ENCODE results near the gene CABLES1.

Gene CABLES1

GRCh38 chr18:23196119-23197007 lies 61.1 kb downstream of the CABLES1 start:
- DNase-seq = no peak
- Histone ChIP-seq H4K8ac (ENCODE audit: low read length) (no peak overlapping the region), H3K79me1 (replicated peaks; ENCODE audit: low read length, poor library complexity, severe bottlenecking) (peaks cover 2% of the 10 kb centered on the region), H4K91ac (ENCODE audit: low read length) (no peak overlapping the region), H3K27me3 (ENCODE audit: control insufficient read depth in 1 of 2, insufficient read depth in 1 of 2, low read length in 2 of 2) (no peaks in the 10 kb centered on the region), H3K9me3 (ENCODE audit: control insufficient read depth, low read length) (no peaks in the 10 kb centered on the region), H3K4me3 (ENCODE audit: insufficient read depth in 1 of 2, low read depth in 1 of 2, low read length in 2 of 2) (no peak overlapping the region), H3K23ac (ENCODE audit: low read length in 2 of 2) (peak overlapping the region in 1 of 2 experiments; percentile 48), H3K36me3 (ENCODE audit: control insufficient read depth in 1 of 2, insufficient read depth in 2 of 2, low read depth in 1 of 2, low read length in 2 of 2) (peaks cover 11 to 60% of the 10 kb centered on the region in 2 experiments), H3K14ac (ENCODE audit: low read length in 2 of 2) (peak overlapping the region in 1 of 2 experiments; percentile 11), H3K27ac (ENCODE audit: low read length, poor library complexity, severe bottlenecking) (no peak overlapping the region), H3K4me2 (ENCODE audit: low read length, poor library complexity, severe bottlenecking) (no peak overlapping the region), H2AFZ (ENCODE audit: low read depth, low read length) (no peak overlapping the region), H3K9ac (ENCODE audit: low read length) (no peak overlapping the region), H2BK5ac (ENCODE audit: low read depth, low read length, poor library complexity, severe bottlenecking) (no peak overlapping the region), H3K4me1 (ENCODE audit: control insufficient read depth, insufficient read depth, low read depth, low read length) (peaks cover 27% of the 10 kb centered on the region), H2BK15ac (ENCODE audit: low read depth, poor library complexity, severe bottlenecking) (no peak overlapping the region), H2AK5ac (ENCODE audit: low read length, severe bottlenecking) (peak overlapping the region; percentile 7), H3K4ac (ENCODE audit: low read depth in 1 of 2, low read length in 2 of 2) (no peak overlapping the region), H2BK120ac (ENCODE audit: low read depth, low read length) (no peak overlapping the region), H2BK12ac (ENCODE audit: low read length in 2 of 2) (peak overlapping the region in 1 of 2 experiments; percentile 6), H3K18ac (ENCODE audit: low read depth in 1 of 2, low read length in 2 of 2) (no peak overlapping the region)
- 73% methylated on average over 21 of the region's 22 CpGs for WGBS

GRCh38 chr18:23198217-23198845 lies 63.0 kb downstream of the CABLES1 start:
- H3K36me3 ChIP-seq (ENCODE audit: control insufficient read depth in 1 of 2, insufficient read depth in 2 of 2, low read depth in 1 of 2, low read length in 2 of 2) = peaks cover 11 to 74% of the 10 kb centered on the region in 2 experiments
- H4K91ac ChIP-seq (ENCODE audit: low read length) = no peak overlapping the region
- no peak overlapping the region for H2AFZ ChIP-seq (ENCODE audit: low read depth, low read length)
- no peak overlapping the region for H3K23ac ChIP-seq (ENCODE audit: low read length in 2 of 2)
- no peak overlapping the region for H4K8ac ChIP-seq (ENCODE audit: low read length)
- no peaks in the 10 kb centered on the region for H3K9me3 ChIP-seq (ENCODE audit: control insufficient read depth, low read length)
- H3K14ac ChIP-seq (ENCODE audit: low read length in 2 of 2) = no peak overlapping the region
- H2BK15ac ChIP-seq (ENCODE audit: low read depth, poor library complexity, severe bottlenecking) = no peak overlapping the region
- H3K27ac ChIP-seq (ENCODE audit: low read length, poor library complexity, severe bottlenecking) = no peak overlapping the region
- H3K18ac ChIP-seq (ENCODE audit: low read depth in 1 of 2, low read length in 2 of 2) = no peak overlapping the region
- no peak overlapping the region for H3K4me3 ChIP-seq (ENCODE audit: insufficient read depth in 1 of 2, low read depth in 1 of 2, low read length in 2 of 2)
- no peak overlapping the region for H3K9ac ChIP-seq (ENCODE audit: low read length)
- no peaks in the 10 kb centered on the region for H3K27me3 ChIP-seq (ENCODE audit: control insufficient read depth in 1 of 2, insufficient read depth in 1 of 2, low read length in 2 of 2)
- no peak overlapping the region for H2BK5ac ChIP-seq (ENCODE audit: low read depth, low read length, poor library complexity, severe bottlenecking)
- WGBS = 78% methylated on average over 4 of the region's 5 CpGs
- H2BK12ac ChIP-seq (ENCODE audit: low read length in 2 of 2) = no peak overlapping the region
- peaks cover 3% of the 10 kb centered on the region for H3K79me1 ChIP-seq (replicated peaks; ENCODE audit: low read length, poor library complexity, severe bottlenecking)
- DNase-seq = no peak
- H3K4ac ChIP-seq (ENCODE audit: low read depth in 1 of 2, low read length in 2 of 2) = no peak overlapping the region
- H3K4me2 ChIP-seq (ENCODE audit: low read length, poor library complexity, severe bottlenecking) = no peak overlapping the region
- no peak overlapping the region for H2BK120ac ChIP-seq (ENCODE audit: low read depth, low read length)
- peaks cover 18% of the 10 kb centered on the region for H3K4me1 ChIP-seq (ENCODE audit: control insufficient read depth, insufficient read depth, low read depth, low read length)
- no peak overlapping the region for H2AK5ac ChIP-seq (ENCODE audit: low read length, severe bottlenecking)

- H3K27ac ChIP-seq (ENCODE audit: low read length, poor library complexity, severe bottlenecking) = no peak overlapping the region
- WGBS = 84% methylated on average over 8 of the region's 8 CpGs
- no peak overlapping the region for H3K9ac ChIP-seq (ENCODE audit: low read length)
- H3K14ac ChIP-seq (ENCODE audit: low read length in 2 of 2) = no peak overlapping the region
- H3K23ac ChIP-seq (ENCODE audit: low read length in 2 of 2) = no peak overlapping the region
- no peak overlapping the region for H2BK120ac ChIP-seq (ENCODE audit: low read depth, low read length)
- H2BK12ac ChIP-seq (ENCODE audit: low read length in 2 of 2) = no peak overlapping the region
- H2AFZ ChIP-seq (ENCODE audit: low read depth, low read length) = no peak overlapping the region
- no peak overlapping the region for H3K4ac ChIP-seq (ENCODE audit: low read depth in 1 of 2, low read length in 2 of 2)
- no peak for DNase-seq
- H2AK5ac ChIP-seq (ENCODE audit: low read length, severe bottlenecking) = no peak overlapping the region
- no peak overlapping the region for H2BK15ac ChIP-seq (ENCODE audit: low read depth, poor library complexity, severe bottlenecking)
- no peak overlapping the region for H4K8ac ChIP-seq (ENCODE audit: low read length)
- H3K36me3 ChIP-seq (ENCODE audit: control insufficient read depth in 1 of 2, insufficient read depth in 2 of 2, low read depth in 1 of 2, low read length in 2 of 2) = peaks cover 14 to 67% of the 10 kb centered on the region in 2 experiments
- H3K79me1 ChIP-seq (replicated peaks; ENCODE audit: low read length, poor library complexity, severe bottlenecking) = peaks cover 3% of the 10 kb centered on the region
- no peak overlapping the region for H3K4me2 ChIP-seq (ENCODE audit: low read length, poor library complexity, severe bottlenecking)
- H3K4me3 ChIP-seq (ENCODE audit: insufficient read depth in 1 of 2, low read depth in 1 of 2, low read length in 2 of 2) = no peak overlapping the region
- no peak overlapping the region for H2BK5ac ChIP-seq (ENCODE audit: low read depth, low read length, poor library complexity, severe bottlenecking)
- H4K91ac ChIP-seq (ENCODE audit: low read length) = no peak overlapping the region
- peaks cover 14% of the 10 kb centered on the region for H3K4me1 ChIP-seq (ENCODE audit: control insufficient read depth, insufficient read depth, low read depth, low read length)
- H3K27me3 ChIP-seq (ENCODE audit: control insufficient read depth in 1 of 2, insufficient read depth in 1 of 2, low read length in 2 of 2) = no peaks in the 10 kb centered on the region
- H3K18ac ChIP-seq (ENCODE audit: low read depth in 1 of 2, low read length in 2 of 2) = no peak overlapping the region
- H3K9me3 ChIP-seq (ENCODE audit: control insufficient read depth, low read length) = no peaks in the 10 kb centered on the region
Measured at GRCh38 chr18:23200756-23201155, 65.5 kb downstream of the CABLES1 start.

GRCh38 chr18:23201741-23202140 lies 66.5 kb downstream of the CABLES1 start:
- Histone ChIP-seq H3K14ac (ENCODE audit: low read length in 2 of 2) (no peak overlapping the region), H3K9me3 (ENCODE audit: control insufficient read depth, low read length) (no peaks in the 10 kb centered on the region), H3K4me2 (ENCODE audit: low read length, poor library complexity, severe bottlenecking) (no peak overlapping the region), H3K4ac (ENCODE audit: low read depth in 1 of 2, low read length in 2 of 2) (no peak overlapping the region), H3K4me1 (ENCODE audit: control insufficient read depth, insufficient read depth, low read depth, low read length) (peaks cover 6% of the 10 kb centered on the region), H4K91ac (ENCODE audit: low read length) (no peak overlapping the region), H2AFZ (ENCODE audit: low read depth, low read length) (no peak overlapping the region), H3K4me3 (ENCODE audit: insufficient read depth in 1 of 2, low read depth in 1 of 2, low read length in 2 of 2) (no peak overlapping the region), H2BK5ac (ENCODE audit: low read depth, low read length, poor library complexity, severe bottlenecking) (no peak overlapping the region), H3K79me1 (replicated peaks; ENCODE audit: low read length, poor library complexity, severe bottlenecking) (peaks cover 2% of the 10 kb centered on the region), H2BK12ac (ENCODE audit: low read length in 2 of 2) (no peak overlapping the region), H3K27ac (ENCODE audit: low read length, poor library complexity, severe bottlenecking) (no peak overlapping the region), H2AK5ac (ENCODE audit: low read length, severe bottlenecking) (no peak overlapping the region), H3K9ac (ENCODE audit: low read length) (no peak overlapping the region), H3K18ac (ENCODE audit: low read depth in 1 of 2, low read length in 2 of 2) (peak overlapping the region in 1 of 2 experiments; percentile 23), H2BK120ac (ENCODE audit: low read depth, low read length) (no peak overlapping the region), H3K27me3 (ENCODE audit: control insufficient read depth in 1 of 2, insufficient read depth in 1 of 2, low read length in 2 of 2) (no peaks in the 10 kb centered on the region), H2BK15ac (ENCODE audit: low read depth, poor library complexity, severe bottlenecking) (no peak overlapping the region), H3K23ac (ENCODE audit: low read length in 2 of 2) (no peak overlapping the region), H3K36me3 (ENCODE audit: control insufficient read depth in 1 of 2, insufficient read depth in 2 of 2, low read depth in 1 of 2, low read length in 2 of 2) (peaks cover 14 to 64% of the 10 kb centered on the region in 2 experiments), H4K8ac (ENCODE audit: low read length) (no peak overlapping the region)
- WGBS = 97% methylated on average over 10 of the region's 10 CpGs
- no peak for DNase-seq

All from mesenchymal stem cell (in vitro differentiated cells and primary cell).